Activated T-cell treated with anti-CD3 and anti-CD28 coated beads for 1 hour (primary cell): ENCODE measurements around the gene SF3B5.
A peak's percentile ranks its signal among the peaks of the same experiment; 100 is the strongest.
"Not testable (repeated sequence)": the region's sequence is repeated elsewhere in the genome, so short reads cannot be mapped to it uniquely, and the experiment has no call there.

ENCODE experiments used
- DNase-seq: peaks from one replicate; pipeline ENCODE4 v3.0.0-alpha.2; 2020; ENCODE audit warnings: low read depth

SF3B5 gene

GRCh38 chr6:144104898-144105487, 9.6 kb upstream of the SF3B5 start:
- no peak for DNase-seq

GRCh38 chr6:144104488-144104887, 9.1 kb upstream of the SF3B5 start:
- no peak for DNase-seq

- DNase-seq: no peak
Measured at GRCh38 chr6:144103026-144103563, 7.7 kb upstream of the SF3B5 start.

- DNase-seq: no peak
Measured at GRCh38 chr6:144098993-144099392, 3.6 kb upstream of the SF3B5 start.

- DNase-seq: no peak
Measured at GRCh38 chr6:144094731-144095133, 641 bp downstream of the SF3B5 start.

GRCh38 chr6:144093658-144094057, 1.7 kb downstream of the SF3B5 start:
- no peak for DNase-seq

GRCh38 chr6:144093236-144093635, 2.1 kb downstream of the SF3B5 start:
- no peak for DNase-seq

GRCh38 chr6:144090384-144090783, 5.0 kb downstream of the SF3B5 start:
- no peak for DNase-seq

- no peak for DNase-seq
Measured at GRCh38 chr6:144087789-144088426, 7.5 kb downstream of the SF3B5 start.

- DNase-seq: no peak
Measured at GRCh38 chr6:144086959-144087358, 8.4 kb downstream of the SF3B5 start.

- no peak for DNase-seq
Measured at GRCh38 chr6:144083172-144083571, 12.2 kb downstream of the SF3B5 start.

- DNase-seq: not testable (repeated sequence)
Measured at GRCh38 chr6:144082412-144082811, 13.0 kb downstream of the SF3B5 start.

GRCh38 chr6:144077871-144078270, 17.5 kb downstream of the SF3B5 start:
- DNase-seq: no peak

- DNase-seq: no peak
Measured at GRCh38 chr6:144075875-144076274, 19.5 kb downstream of the SF3B5 start.

GRCh38 chr6:144075187-144075586, 20.2 kb downstream of the SF3B5 start:
- DNase-seq: no peak

GRCh38 chr6:144073024-144073423, 22.3 kb downstream of the SF3B5 start:
- no peak for DNase-seq

- DNase-seq: no peak
Measured at GRCh38 chr6:144069506-144069905, 25.9 kb downstream of the SF3B5 start.

- no peak for DNase-seq
Measured at GRCh38 chr6:144068794-144069193, 26.6 kb downstream of the SF3B5 start.

- no peak for DNase-seq
Measured at GRCh38 chr6:144066741-144067484, 28.5 kb downstream of the SF3B5 start.

- DNase-seq: no peak
Measured at GRCh38 chr6:144066255-144066654, 29.1 kb downstream of the SF3B5 start.

- no peak for DNase-seq
Measured at GRCh38 chr6:144065213-144065660, 30.1 kb downstream of the SF3B5 start.

GRCh38 chr6:144064402-144065212, 30.8 kb downstream of the SF3B5 start:
- peak; percentile 45 for DNase-seq
